ENCODE measurements around the gene ILF2. TPM values are rescaled to one million over a fixed set of nuclear protein-coding genes. Genes with fewer than 3 reads are reported as not detected.

ILF2 gene
- polyA plus RNA-seq, 2 of the 4 experiments (the other 2 are of a cell fraction), result 249 to 285 TPM

DNA sequence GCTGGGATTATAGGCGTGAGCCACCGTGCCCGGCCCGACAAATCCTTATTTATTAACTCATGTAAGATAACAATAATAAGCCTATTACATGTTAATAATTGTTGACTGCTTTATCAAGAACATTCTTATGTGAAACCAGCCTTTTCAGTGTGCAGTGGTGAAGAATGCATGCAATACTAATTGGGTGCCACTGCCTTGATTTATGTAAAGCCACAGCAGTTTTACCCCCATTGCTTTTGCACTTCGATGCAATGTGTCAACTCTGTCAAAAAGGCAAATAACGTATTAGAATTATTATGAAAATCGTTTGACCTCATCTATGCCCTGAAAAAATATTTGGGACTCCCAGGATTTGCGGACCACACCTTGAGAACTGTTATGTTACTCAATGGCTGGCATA is 25.9 kb upstream of the ILF2 start:
- 82% methylated on average over 8 of the region's 8 CpGs for WGBS (ENCODE audit: missing lambda C conversion rate)
- ChIA-PET CTCF (interaction anchor here (1.1 to 6.1 kb wide), 3 partner anchors 11 to 44 kb away, joined by 3 to 34 read pairs (median 3); partner anchors contain the start of gene NPR1), POLR2A (interaction anchor here (0.8 kb wide), 1 partner anchor 12 kb away, joined by 3 read pairs; no protein-coding TSS in a partner anchor)
- no peak for DNase-seq (ENCODE audit: low read depth in 1 of 2, low spot score in 1 of 2)
- no peaks in the 10 kb centered on the region for H3K9me3 ChIP-seq
- no peak for FAIRE-seq
- H3K27ac ChIP-seq, result peak overlapping the region; percentile 56 to 83
- no peak overlapping the region for H3K4me3 ChIP-seq
- peaks cover 31% of the 10 kb centered on the region for H3K4me1 ChIP-seq
- ATAC-seq, result no peak
- no peak for TF ChIP-seq TFCP2L1 (CRISPR knock-in tag; IDR thresholded peaks at IDR 0.05)
- no peak for TF ChIP-seq TP53 (CRISPR knock-in tag; IDR thresholded peaks at IDR 0.05)
- H3K4me2 ChIP-seq, result peak overlapping the region; percentile 47

DNA sequence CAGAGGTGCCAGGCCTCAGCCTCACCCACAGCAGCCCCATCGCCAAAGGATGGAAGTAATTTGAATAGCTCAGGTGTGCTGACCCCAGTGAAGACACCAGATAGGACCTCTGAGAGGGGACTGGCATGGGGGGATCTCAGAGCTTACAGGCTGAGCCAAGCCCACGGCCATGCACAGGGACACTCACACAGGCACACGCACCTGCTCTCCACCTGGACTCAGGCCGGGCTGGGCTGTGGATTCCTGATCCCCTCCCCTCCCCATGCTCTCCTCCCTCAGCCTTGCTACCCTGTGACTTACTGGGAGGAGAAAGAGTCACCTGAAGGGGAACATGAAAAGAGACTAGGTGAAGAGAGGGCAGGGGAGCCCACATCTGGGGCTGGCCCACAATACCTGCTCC is 22.7 kb upstream of the ILF2 start:
- Histone ChIP-seq H3K9me3 (no peaks in the 10 kb centered on the region), H3K27ac (no peak overlapping the region), H3K4me3 (no peak overlapping the region), H3K4me1 (peaks cover 19% of the 10 kb centered on the region), H3K4me2 (no peak overlapping the region)
- ATAC-seq (no peak), DNase-seq (ENCODE audit: low read depth in 1 of 2, low spot score in 1 of 2) (no peak), FAIRE-seq (no peak)
- no peak for TF ChIP-seq EHMT2 (IDR thresholded peaks at IDR 0.05; ENCODE audit: low read depth)
- no peak for TF ChIP-seq ZC3H11A (IDR thresholded peaks at IDR 0.05)
- no peak for TF ChIP-seq PHF8 (IDR thresholded peaks at IDR 0.05; ENCODE audit: borderline replicate concordance, low read depth)
- ChIA-PET CTCF (interaction anchor here (1.2 to 2.4 kb wide), 2 partner anchors 12 to 15 kb away, joined by 3 to 8 read pairs; partner anchors contain the start of gene NPR1), POLR2A (interaction anchor here (0.9 kb wide), 1 partner anchor 34 kb away, joined by 3 read pairs; the partner anchor contains the start of gene INTS3)
- 76% methylated on average over 2 of the region's 4 CpGs for WGBS (ENCODE audit: missing lambda C conversion rate)

DNA sequence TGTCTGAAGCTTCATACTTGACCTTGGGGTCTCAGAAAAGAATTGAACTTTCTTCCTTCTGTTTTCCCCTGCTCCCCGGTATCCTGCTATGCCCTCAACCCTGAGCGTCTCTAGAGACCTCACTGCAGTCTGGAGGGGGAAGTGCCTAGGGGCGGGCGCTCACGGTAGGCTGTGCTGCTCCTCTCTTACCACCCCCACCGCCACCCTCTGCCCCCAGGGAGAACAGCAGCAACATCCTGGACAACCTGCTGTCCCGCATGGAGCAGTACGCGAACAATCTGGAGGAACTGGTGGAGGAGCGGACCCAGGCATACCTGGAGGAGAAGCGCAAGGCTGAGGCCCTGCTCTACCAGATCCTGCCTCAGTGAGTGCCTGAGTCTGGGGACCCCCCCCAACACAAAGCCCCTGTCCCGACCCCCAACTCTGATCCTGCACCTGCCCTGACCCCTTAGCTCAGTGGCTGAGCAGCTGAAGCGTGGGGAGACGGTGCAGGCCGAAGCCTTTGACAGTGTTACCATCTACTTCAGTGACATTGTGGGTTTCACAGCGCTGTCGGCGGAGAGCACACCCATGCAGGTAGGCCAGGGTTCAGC is 18.0 kb upstream of the ILF2 start:
- DNase-seq (ENCODE audit: low read depth in 1 of 2, low spot score in 1 of 2) (no peak), FAIRE-seq (no peak), ATAC-seq (no peak)
- TF ChIP-seq RNF2 (IDR thresholded peaks at IDR 0.05; ENCODE audit: borderline replicate concordance, low read depth), result no peak
- no peak for TF ChIP-seq HDAC2 (IDR thresholded peaks at IDR 0.05)
- peak overlapping the region in 1 of 2 experiments; percentile 14; a peak in 1 of 6 replicates for H3K27ac ChIP-seq
- 0 out of 3 replicates have a peak, but pooled peaks cover 3% of the 10 kb centered on the region for H3K4me1 ChIP-seq
- POLR2A ChIA-PET, result no interaction called here
- CTCF ChIA-PET, result interaction anchor here (0.6 to 2.4 kb wide), 8 partner anchors 9 to 278 kb away, joined by 3 to 10 read pairs (median 3); partner anchors contain the start of gene CREB3L4
- 90% methylated on average over 14 of the region's 18 CpGs for WGBS (ENCODE audit: missing lambda C conversion rate)
- H3K4me2 ChIP-seq, result no peak overlapping the region
- no peaks in the 10 kb centered on the region for H3K9me3 ChIP-seq
- no peak overlapping the region for H3K4me3 ChIP-seq

DNA sequence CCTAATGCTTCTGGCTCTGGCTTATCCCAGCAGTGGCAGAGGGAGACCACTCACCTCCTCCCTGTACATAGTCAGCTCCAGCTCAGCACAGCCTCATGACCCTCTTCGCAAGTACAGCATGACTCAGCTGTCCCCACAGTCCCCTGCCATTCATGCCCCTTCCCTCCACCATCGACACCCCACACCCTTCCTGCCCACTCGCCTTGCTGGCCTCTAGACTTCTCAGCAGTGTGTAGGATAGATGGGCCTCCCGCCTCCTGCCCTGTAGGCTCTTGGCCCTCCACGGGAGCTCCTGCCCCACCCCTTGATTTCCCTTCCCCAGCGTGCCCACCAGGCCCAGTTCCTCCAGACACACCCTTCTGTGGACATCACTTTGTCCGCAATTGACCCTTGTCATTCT is 17.5 kb upstream of the ILF2 start:
- CTCF ChIA-PET, result interaction anchor here (1.2 to 2.4 kb wide), 3 partner anchors 11 to 84 kb away, joined by 3 to 10 read pairs (median 5); no protein-coding TSS in a partner anchor
- TF ChIP-seq KDM5A (IDR thresholded peaks at IDR 0.05) (no peak), FOSL2 (IDR thresholded peaks at IDR 0.05) (no peak), FOSL2 (CRISPR knock-in tag; IDR thresholded peaks at IDR 0.05) (no peak), CEBPB (IDR thresholded peaks at IDR 0.05) (no peak), FOXS1 (CRISPR knock-in tag; IDR thresholded peaks at IDR 0.05) (no peak), SMC3 (IDR thresholded peaks at IDR 0.05) (no peak), CBX2 (IDR thresholded peaks at IDR 0.05; ENCODE audit: borderline replicate concordance, low read depth) (no peak), SREBF2 (IDR thresholded peaks at IDR 0.05) (no peak), RAD21 (conservative IDR thresholded peaks at IDR 0.05 in 1 of 2, IDR thresholded peaks at IDR 0.05 in 1 of 2) (no peak), POLR2AphosphoS2 (conservative IDR thresholded peaks at IDR 0.05; ENCODE audit: low read length) (no peak), FOSB (CRISPR knock-in tag; IDR thresholded peaks at IDR 0.05) (no peak), RFX5 (IDR thresholded peaks at IDR 0.05) (no peak), RCOR1 (IDR thresholded peaks at IDR 0.05; ENCODE audit: low read depth, low read length) (no peak), EP300 (IDR thresholded peaks at IDR 0.05) (no peak)
- TF ChIP-seq, protein P1, sequence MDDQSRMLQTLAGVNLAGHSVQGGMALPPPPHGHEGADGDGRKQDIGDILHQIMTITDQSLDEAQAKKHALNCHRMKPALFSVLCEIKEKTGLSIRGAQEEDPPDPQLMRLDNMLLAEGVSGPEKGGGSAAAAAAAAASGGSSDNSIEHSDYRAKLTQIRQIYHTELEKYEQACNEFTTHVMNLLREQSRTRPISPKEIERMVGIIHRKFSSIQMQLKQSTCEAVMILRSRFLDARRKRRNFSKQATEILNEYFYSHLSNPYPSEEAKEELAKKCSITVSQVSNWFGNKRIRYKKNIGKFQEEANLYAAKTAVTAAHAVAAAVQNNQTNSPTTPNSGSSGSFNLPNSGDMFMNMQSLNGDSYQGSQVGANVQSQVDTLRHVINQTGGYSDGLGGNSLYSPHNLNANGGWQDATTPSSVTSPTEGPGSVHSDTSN (IDR thresholded peaks at IDR 0.05), result no peak
- TF ChIP-seq, protein P2, sequence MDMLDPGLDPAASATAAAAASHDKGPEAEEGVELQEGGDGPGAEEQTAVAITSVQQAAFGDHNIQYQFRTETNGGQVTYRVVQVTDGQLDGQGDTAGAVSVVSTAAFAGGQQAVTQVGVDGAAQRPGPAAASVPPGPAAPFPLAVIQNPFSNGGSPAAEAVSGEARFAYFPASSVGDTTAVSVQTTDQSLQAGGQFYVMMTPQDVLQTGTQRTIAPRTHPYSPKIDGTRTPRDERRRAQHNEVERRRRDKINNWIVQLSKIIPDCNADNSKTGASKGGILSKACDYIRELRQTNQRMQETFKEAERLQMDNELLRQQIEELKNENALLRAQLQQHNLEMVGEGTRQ (IDR thresholded peaks at IDR 0.05), result no peak
- TF ChIP-seq, protein P3, sequence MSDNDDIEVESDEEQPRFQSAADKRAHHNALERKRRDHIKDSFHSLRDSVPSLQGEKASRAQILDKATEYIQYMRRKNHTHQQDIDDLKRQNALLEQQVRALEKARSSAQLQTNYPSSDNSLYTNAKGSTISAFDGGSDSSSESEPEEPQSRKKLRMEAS (IDR thresholded peaks at IDR 0.05), result no peak
- TF ChIP-seq, protein P4, sequence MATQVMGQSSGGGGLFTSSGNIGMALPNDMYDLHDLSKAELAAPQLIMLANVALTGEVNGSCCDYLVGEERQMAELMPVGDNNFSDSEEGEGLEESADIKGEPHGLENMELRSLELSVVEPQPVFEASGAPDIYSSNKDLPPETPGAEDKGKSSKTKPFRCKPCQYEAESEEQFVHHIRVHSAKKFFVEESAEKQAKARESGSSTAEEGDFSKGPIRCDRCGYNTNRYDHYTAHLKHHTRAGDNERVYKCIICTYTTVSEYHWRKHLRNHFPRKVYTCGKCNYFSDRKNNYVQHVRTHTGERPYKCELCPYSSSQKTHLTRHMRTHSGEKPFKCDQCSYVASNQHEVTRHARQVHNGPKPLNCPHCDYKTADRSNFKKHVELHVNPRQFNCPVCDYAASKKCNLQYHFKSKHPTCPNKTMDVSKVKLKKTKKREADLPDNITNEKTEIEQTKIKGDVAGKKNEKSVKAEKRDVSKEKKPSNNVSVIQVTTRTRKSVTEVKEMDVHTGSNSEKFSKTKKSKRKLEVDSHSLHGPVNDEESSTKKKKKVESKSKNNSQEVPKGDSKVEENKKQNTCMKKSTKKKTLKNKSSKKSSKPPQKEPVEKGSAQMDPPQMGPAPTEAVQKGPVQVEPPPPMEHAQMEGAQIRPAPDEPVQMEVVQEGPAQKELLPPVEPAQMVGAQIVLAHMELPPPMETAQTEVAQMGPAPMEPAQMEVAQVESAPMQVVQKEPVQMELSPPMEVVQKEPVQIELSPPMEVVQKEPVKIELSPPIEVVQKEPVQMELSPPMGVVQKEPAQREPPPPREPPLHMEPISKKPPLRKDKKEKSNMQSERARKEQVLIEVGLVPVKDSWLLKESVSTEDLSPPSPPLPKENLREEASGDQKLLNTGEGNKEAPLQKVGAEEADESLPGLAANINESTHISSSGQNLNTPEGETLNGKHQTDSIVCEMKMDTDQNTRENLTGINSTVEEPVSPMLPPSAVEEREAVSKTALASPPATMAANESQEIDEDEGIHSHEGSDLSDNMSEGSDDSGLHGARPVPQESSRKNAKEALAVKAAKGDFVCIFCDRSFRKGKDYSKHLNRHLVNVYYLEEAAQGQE (IDR thresholded peaks at IDR 0.05), result no peak

More for the DNA sequence above, 17.5 kb upstream of the ILF2 start:
- no peak overlapping the region for H3K4me3 ChIP-seq
- ATAC-seq (no peak), DNase-seq (ENCODE audit: low read depth in 1 of 2, low spot score in 1 of 2) (no peak), FAIRE-seq (no peak)
- WGBS (ENCODE audit: missing lambda C conversion rate), result 89% methylated on average over 7 of the region's 7 CpGs
- H3K4me2 ChIP-seq, result no peak overlapping the region
- POLR2A ChIA-PET, result no interaction called here
- no peak overlapping the region; a peak in 1 of 6 replicates for H3K27ac ChIP-seq
- no peaks in the 10 kb centered on the region for H3K9me3 ChIP-seq
- peaks cover 6% of the 10 kb centered on the region; the same call in 1 of the 3 replicates for H3K4me1 ChIP-seq
